Vagina (tissue), 2 donors: ENCODE measurements around the gene UNC93A. TPM values are rescaled to one million over a fixed set of nuclear protein-coding genes. Genes with fewer than 3 reads are reported as not detected.

Source experiments
- DNase-seq, 2 donors: peaks; one replicate each; pipeline ENCODE4 v3.0.0-alpha.2; 2017; ENCODE audit errors: extremely low spot score in 2 of 2
- H3K27ac ChIP-seq: fragments of 200-600 bp; sonication (generic); one replicate; pipeline ENCODE4 v1.5.1; 2019
- H3K27me3 ChIP-seq: fragments of 200-600 bp; sonication (generic); one replicate; pipeline ENCODE4 v1.5.1; 2019
- H3K36me3 ChIP-seq, 2 donors: fragments of 200-600 bp; sonication (generic); one replicate each; pipeline ENCODE4 v1.5.1; 2017 to 2019
- H3K4me1 ChIP-seq: fragments of 200-600 bp; sonication (generic); one replicate; pipeline ENCODE4 v1.5.1; 2019
- H3K4me3 ChIP-seq, 2 donors: fragments of 200-600 bp; sonication (generic); 1 replicate in 1 of 2; 2 replicates in 1 of 2; pipeline ENCODE4 v1.5.1; 2016 to 2019
- H3K9me3 ChIP-seq: fragments of 200-600 bp; sonication (generic); one replicate; pipeline ENCODE4 v1.5.1; 2019
- CTCF ChIP-seq, 3 experiments: fragments of 450-650 bp in 2 of 3; fragments of 200-600 bp in 1 of 3; sonication (generic) in 1 of 3; IDR thresholded peaks; one replicate each; pipeline ENCODE4 v1.5.1; 2017 to 2019; ENCODE audit warnings: antibody characterized with exemption in 3 of 3, mild to moderate bottlenecking in 2 of 3, moderate library complexity in 2 of 3
- POLR2A ChIP-seq, 2 donors: fragments of 450-650 bp; IDR thresholded peaks; one replicate each; pipeline ENCODE4 v1.6.1; 2017; ENCODE audit warnings: antibody characterized with exemption in 2 of 2, mild to moderate bottlenecking in 2 of 2, moderate library complexity in 2 of 2
- POLR2AphosphoS5 ChIP-seq, 2 donors: sonication (generic); formaldehyde crosslinking; IDR thresholded peaks; one replicate each; pipeline ENCODE4 v1.9.0; 2017; ENCODE audit warnings: antibody characterized with exemption in 2 of 2, mild to moderate bottlenecking in 2 of 2, low read depth in 1 of 2; ENCODE audit not compliant: insufficient read depth in 1 of 2
- intact Hi-C: fragments of 100-400 bp; cut with DNase I; formaldehyde crosslinking; loops from one replicate; pipeline ENCODE4 v1.15.1; 2023
- total RNA-seq: library from RNA; depleted of rRNA; stranded (reverse); fragments of >200 nt; gene quantifications from one replicate; pipeline ENCODE4 v1.2.3, GENCODE V29; 2016

Gene UNC93A
- total RNA-seq, 1 donor from 2014 or later, result 2.0 TPM

GRCh38 chr6:167296293-167296690, 5.2 kb downstream of the UNC93A start:
- no peak for DNase-seq
- Histone ChIP-seq H3K27ac (no peak overlapping the region), H3K4me3 (no peak overlapping the region), H3K27me3 (no peaks in the 10 kb centered on the region), H3K36me3 (no peaks in the 10 kb centered on the region), H3K4me1 (no peaks in the 10 kb centered on the region), H3K9me3 (no peaks in the 10 kb centered on the region)
- TF ChIP-seq POLR2AphosphoS5 (IDR thresholded peaks at IDR 0.05; ENCODE audit: insufficient read depth in 1 of 2, low read depth in 1 of 2) (no peak), POLR2A (IDR thresholded peaks at IDR 0.05) (no peak), CTCF (IDR thresholded peaks at IDR 0.05) (no peak)
- intact Hi-C loops, result no loop called here

- no peaks in the 10 kb centered on the region for H3K9me3 ChIP-seq
- no peaks in the 10 kb centered on the region for H3K4me1 ChIP-seq
- intact Hi-C loops, result no loop called here
- H3K4me3 ChIP-seq, result no peak overlapping the region
- TF ChIP-seq POLR2AphosphoS5 (IDR thresholded peaks at IDR 0.05; ENCODE audit: insufficient read depth in 1 of 2, low read depth in 1 of 2), result no peak
- no peak for TF ChIP-seq CTCF (IDR thresholded peaks at IDR 0.05)
- no peak for TF ChIP-seq POLR2A (IDR thresholded peaks at IDR 0.05)
- H3K36me3 ChIP-seq, result no peaks in the 10 kb centered on the region
- H3K27ac ChIP-seq, result no peak overlapping the region
- no peak for DNase-seq
- no peaks in the 10 kb centered on the region for H3K27me3 ChIP-seq
Observed at GRCh38 chr6:167296902-167297301, 5.8 kb downstream of the UNC93A start.

- no peaks in the 10 kb centered on the region for H3K4me1 ChIP-seq
- no peak overlapping the region for H3K4me3 ChIP-seq
- no peak for DNase-seq
- no peaks in the 10 kb centered on the region for H3K36me3 ChIP-seq
- no peaks in the 10 kb centered on the region for H3K27me3 ChIP-seq
- no peak overlapping the region for H3K27ac ChIP-seq
- H3K9me3 ChIP-seq, result no peaks in the 10 kb centered on the region
- TF ChIP-seq POLR2A (IDR thresholded peaks at IDR 0.05), result no peak
- TF ChIP-seq CTCF (IDR thresholded peaks at IDR 0.05), result no peak
- no peak for TF ChIP-seq POLR2AphosphoS5 (IDR thresholded peaks at IDR 0.05; ENCODE audit: insufficient read depth in 1 of 2, low read depth in 1 of 2)
- intact Hi-C loops, result no loop called here
Observed at GRCh38 chr6:167298127-167298526, 7.0 kb downstream of the UNC93A start.

- no peaks in the 10 kb centered on the region for H3K4me1 ChIP-seq
- H3K27me3 ChIP-seq, result no peaks in the 10 kb centered on the region
- intact Hi-C loops, result no loop called here
Observed at GRCh38 chr6:167299641-167300308, 8.7 kb downstream of the UNC93A start.

More at GRCh38 chr6:167299641-167300308, 8.7 kb downstream of the UNC93A start:
- no peaks in the 10 kb centered on the region for H3K36me3 ChIP-seq
- no peak overlapping the region for H3K27ac ChIP-seq
- H3K9me3 ChIP-seq, result no peaks in the 10 kb centered on the region
- TF ChIP-seq POLR2AphosphoS5 (IDR thresholded peaks at IDR 0.05; ENCODE audit: insufficient read depth in 1 of 2, low read depth in 1 of 2) (no peak), POLR2A (IDR thresholded peaks at IDR 0.05) (no peak), CTCF (IDR thresholded peaks at IDR 0.05) (no peak)
- no peak overlapping the region for H3K4me3 ChIP-seq
- DNase-seq, result no peak
